ENCODE data around the gene GGA3.

The GGA3 gene

DNA sequence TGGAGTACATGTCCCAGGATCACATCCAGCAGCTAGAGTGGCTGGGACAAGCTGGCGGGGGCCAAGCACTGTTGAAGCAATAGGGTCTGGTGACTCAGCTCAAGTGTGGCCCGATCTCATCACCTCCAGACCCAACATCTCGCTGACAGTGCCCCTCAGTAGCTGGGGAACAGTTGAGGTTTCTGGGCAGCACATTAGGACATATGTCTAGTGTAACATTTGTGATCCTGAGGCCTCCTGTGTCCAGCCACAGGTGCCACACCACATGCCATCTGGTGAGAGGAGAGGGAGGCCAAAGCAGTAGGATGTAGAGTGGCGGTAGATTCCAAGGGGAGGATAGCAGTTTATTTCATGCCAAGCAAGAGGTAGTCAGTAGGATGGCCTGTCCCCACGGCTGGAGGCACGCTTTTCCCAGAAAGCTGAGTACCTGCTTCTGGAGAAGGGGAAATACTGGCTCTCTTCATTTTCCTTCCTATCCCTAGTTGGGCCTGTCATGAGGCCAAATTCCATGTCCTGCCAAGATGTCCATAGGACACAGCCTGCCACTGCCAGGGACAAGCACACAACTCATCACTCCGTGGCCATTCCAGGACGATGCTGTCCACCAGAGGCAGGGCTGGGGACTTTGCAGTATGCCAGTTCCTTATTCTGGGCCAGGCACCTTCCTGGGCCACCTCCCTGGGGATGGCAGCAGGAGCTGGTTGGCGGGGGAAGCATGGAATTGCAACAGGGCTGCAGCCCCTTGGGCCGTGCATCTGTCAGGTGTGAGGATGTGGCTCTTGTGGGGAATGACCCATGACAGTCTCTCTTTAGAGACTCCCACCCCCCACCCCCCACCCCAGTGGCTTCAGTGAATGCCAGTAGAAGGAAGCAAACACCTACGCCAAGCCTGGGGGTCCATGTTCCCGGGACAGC lies 24.0 kb downstream of the GGA3 start:
- ChIA-PET CTCF (interaction anchor here (0.8 to 6.0 kb wide), 19 partner anchors 8 to 276 kb away, joined by 3 to 73 read pairs (median 5); partner anchors contain the start of genes MIF4GD and NUP85), POLR2A (interaction anchor here (0.6 kb wide), 1 partner anchor 157 kb away, joined by 3 read pairs; no protein-coding TSS in a partner anchor)
- no peak for TF ChIP-seq CTCF (IDR thresholded peaks at IDR 0.05; ENCODE audit: insufficient read depth, low read length, missing control alignments)
- H3K4me3 ChIP-seq (ENCODE audit: low read depth, low read length) = no peak overlapping the region
- no peak for DNase-seq (ENCODE audit: low read depth, low spot score)

- ChIA-PET CTCF (interaction anchor here (1.0 to 4.9 kb wide), 3 partner anchors 7 to 119 kb away, joined by 3 to 47 read pairs (median 20); no protein-coding TSS in a partner anchor), POLR2A (no interaction called here)
- DNase-seq (ENCODE audit: low read depth, low spot score) = no peak
- no peak for TF ChIP-seq CTCF (IDR thresholded peaks at IDR 0.05; ENCODE audit: insufficient read depth, low read length, missing control alignments)
- no peak overlapping the region for H3K4me3 ChIP-seq (ENCODE audit: low read depth, low read length)
Measured at GRCh38 chr17:75232786-75233185, 28.6 kb downstream of the GGA3 start.

DNA sequence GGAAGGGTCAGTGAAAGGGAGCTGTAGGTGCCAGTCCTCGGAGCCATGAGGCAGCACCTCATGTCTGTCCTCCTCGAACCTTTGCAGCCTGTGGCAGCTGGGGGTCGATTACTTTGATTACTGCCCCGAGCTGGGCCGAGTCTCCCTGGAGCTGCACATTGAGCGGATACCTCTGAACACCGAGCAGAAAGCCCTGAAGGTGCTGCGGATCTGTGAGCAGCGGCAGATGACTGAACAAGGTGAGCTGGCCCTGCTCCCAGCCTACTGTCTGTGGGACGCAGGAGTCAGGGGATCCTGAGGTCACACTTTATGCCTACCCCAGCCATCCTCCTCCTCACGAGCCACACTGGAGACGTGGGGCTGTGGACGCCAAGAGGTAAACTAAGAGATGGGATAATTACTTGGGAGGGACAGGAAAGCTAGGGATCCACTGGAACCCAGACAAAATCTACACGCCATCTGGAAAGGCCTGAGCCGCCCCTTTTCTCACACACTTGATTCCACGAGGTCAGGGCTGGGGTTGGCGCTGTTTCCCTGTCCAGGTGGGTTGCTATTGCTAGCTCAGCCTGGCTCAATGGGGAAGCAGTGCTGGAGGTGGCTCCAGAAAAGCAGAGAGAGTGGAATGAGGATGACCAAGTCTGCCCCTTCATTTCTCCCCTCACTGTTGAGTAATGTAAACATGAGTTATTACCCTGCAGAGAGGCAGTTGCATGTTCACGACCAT lies 29.5 kb downstream of the GGA3 start:
- H3K4me3 ChIP-seq (ENCODE audit: low read depth, low read length) = no peak overlapping the region
- DNase-seq (ENCODE audit: low read depth, low spot score) = no peak
- no peak for TF ChIP-seq CTCF (IDR thresholded peaks at IDR 0.05; ENCODE audit: insufficient read depth, low read length, missing control alignments)
- CTCF ChIA-PET = interaction anchor here (1.0 to 4.9 kb wide), 5 partner anchors 8 to 118 kb away, joined by 3 to 47 read pairs (median 14); no protein-coding TSS in a partner anchor
- POLR2A ChIA-PET = interaction anchor here (0.6 kb wide), 1 partner anchor 30 kb away, joined by 3 read pairs; no protein-coding TSS in a partner anchor

DNA sequence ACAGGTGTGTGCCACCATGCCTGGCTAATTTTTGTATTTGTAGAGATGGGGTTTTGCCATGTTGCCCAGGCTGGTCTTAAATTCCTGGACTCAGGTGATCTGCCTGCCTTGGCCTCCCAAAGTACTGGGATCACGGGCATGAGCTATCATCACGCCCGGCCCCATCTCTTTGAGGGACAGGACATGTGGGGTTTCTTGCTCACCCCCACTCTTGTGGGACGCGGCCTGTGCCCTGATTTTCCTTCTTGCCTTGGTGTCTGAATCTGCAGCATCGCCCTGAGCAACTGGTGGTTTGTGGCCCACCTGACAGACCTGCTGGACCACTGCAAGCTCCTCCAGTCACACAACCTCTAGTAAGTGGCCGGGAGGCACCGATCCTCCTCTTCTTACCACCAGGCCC lies 30.3 kb downstream of the GGA3 start:
- DNase-seq (ENCODE audit: low read depth, low spot score) = no peak
- CTCF ChIA-PET = interaction anchor here (1.1 to 4.9 kb wide), 5 partner anchors 9 to 117 kb away, joined by 3 to 47 read pairs (median 14); partner anchors contain the start of gene NUP85
- TF ChIP-seq CTCF (IDR thresholded peaks at IDR 0.05; ENCODE audit: insufficient read depth, low read length, missing control alignments) = no peak
- POLR2A ChIA-PET = interaction anchor here (0.6 kb wide), 1 partner anchor 14 kb away, joined by 3 read pairs; no protein-coding TSS in a partner anchor
- H3K4me3 ChIP-seq (ENCODE audit: low read depth, low read length) = no peak overlapping the region

GRCh38 chr17:75228847-75229246 lies 32.6 kb downstream of the GGA3 start:
- DNase-seq (ENCODE audit: low read depth, low spot score) = no peak
- no peak overlapping the region for H3K4me3 ChIP-seq (ENCODE audit: low read depth, low read length)
- no peak for TF ChIP-seq CTCF (IDR thresholded peaks at IDR 0.05; ENCODE audit: insufficient read depth, low read length, missing control alignments)
- POLR2A ChIA-PET = interaction anchor here (1.1 kb wide), 1 partner anchor 10 kb away, joined by 3 read pairs; no protein-coding TSS in a partner anchor
- CTCF ChIA-PET = interaction anchor here (1.1 to 4.9 kb wide), 4 partner anchors 9 to 184 kb away, joined by 5 to 47 read pairs (median 13); no protein-coding TSS in a partner anchor
